ENCODE data around the gene SFXN5. TPM values are rescaled to one million over a fixed set of nuclear protein-coding genes. Genes with fewer than 3 reads are reported as not detected.

Gene SFXN5
- total and polyA plus RNA-seq, 2 of the 4 experiments (the other 2 are of a cell fraction): 8.6 to 17.0 TPM

DNA sequence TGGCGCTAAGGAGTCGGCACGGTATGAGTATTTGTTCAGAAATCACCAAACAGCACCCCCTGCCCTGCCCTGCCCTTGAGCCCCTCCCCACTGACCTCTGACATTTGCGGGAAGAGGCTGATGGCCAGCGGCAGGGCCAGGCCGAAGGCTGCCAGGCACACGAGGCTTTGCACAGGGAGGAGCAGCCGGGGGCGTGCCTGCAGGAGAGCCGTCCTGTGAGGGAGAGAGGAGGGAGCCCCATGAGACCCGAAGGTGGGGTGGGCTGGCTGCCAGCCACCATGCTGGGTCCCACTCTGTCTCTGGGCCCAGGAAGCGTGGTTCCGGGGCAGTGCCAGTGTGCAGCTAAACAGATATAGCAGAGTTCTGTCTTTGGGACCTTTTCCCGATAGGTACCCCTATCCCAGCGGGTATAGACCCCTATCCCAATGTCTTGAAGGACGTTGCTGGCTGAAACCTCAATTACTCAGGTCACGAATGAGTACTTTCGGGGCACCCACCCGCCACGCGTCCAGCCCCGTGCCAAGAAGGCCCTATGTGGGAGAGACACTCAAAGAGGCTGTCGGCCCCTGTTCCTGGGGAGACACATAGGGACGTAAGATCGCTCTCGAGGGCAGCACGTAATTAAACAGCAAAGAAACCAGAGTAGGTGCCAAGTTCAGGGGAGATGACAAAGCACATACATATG is 110.3 kb downstream of the SFXN5 start:
- H3K56ac ChIP-seq (ENCODE audit: extremely low read depth, insufficient read depth, low read length): no peak overlapping the region
- H3K4me1 ChIP-seq (ENCODE audit: control insufficient read depth, insufficient read depth, low read length): no peaks in the 10 kb centered on the region
- H4K20me1 ChIP-seq (ENCODE audit: insufficient read depth, low read length): no peaks in the 10 kb centered on the region
- no peak overlapping the region for H3K23ac ChIP-seq (ENCODE audit: low read depth, low read length)
- no peak overlapping the region for H3K14ac ChIP-seq (replicated peaks; ENCODE audit: low read depth, low read length)
- no peak overlapping the region for H2AK5ac ChIP-seq (ENCODE audit: low read depth, low read length)
- H4K5ac ChIP-seq (ENCODE audit: low read depth, low read length): no peak overlapping the region
- in situ Hi-C loops (cut with MboI; ENCODE audit: low sequenced_read_pairs): no loop called here
- no peaks in the 10 kb centered on the region for H3K79me1 ChIP-seq (ENCODE audit: low read depth in 1 of 2, low read length in 2 of 2)
- H3K18ac ChIP-seq (ENCODE audit: low read depth, low read length): no peak overlapping the region
- no peaks in the 10 kb centered on the region for H3K27me3 ChIP-seq (ENCODE audit: control insufficient read depth, insufficient read depth, low read length)
- no peak overlapping the region for H4K91ac ChIP-seq (ENCODE audit: insufficient read depth, low read depth, low read length)
- no peak overlapping the region for H2BK15ac ChIP-seq (ENCODE audit: low read depth, low read length)
- no peak overlapping the region for H3K9ac ChIP-seq (ENCODE audit: low read depth, low read length)
- no peak overlapping the region for H2AK9ac ChIP-seq (replicated peaks; ENCODE audit: low read depth, low read length, poor library complexity)
- H3K27ac ChIP-seq (ENCODE audit: insufficient read depth, low read length): no peak overlapping the region
- H3K4me2 ChIP-seq (ENCODE audit: low read depth, low read length): no peak overlapping the region
- DNase-seq: no peak
- no peak overlapping the region for H3K4me3 ChIP-seq (ENCODE audit: insufficient read depth, low read depth, low read length)
- no peak overlapping the region for H2AFZ ChIP-seq (replicated peaks; ENCODE audit: low read length, poor library complexity)
- WGBS, 2 experiments (ENCODE audit: extremely low coverage in 2 of 2, insufficient read length in 1 of 2): 98% methylated on average over 6 of the region's 27 CpGs; no CpG with 5 or more reads in 1 of the 2 experiments
- H2BK5ac ChIP-seq (ENCODE audit: low read depth, low read length, poor library complexity, severe bottlenecking): no peak overlapping the region
- ChIA-PET POLR2A (ENCODE audit: unreplicated experiment) (no interaction called here), CTCF (no interaction called here)
- no TSS peak for BruUV-seq (replicated peaks)
- dilution Hi-C loops (cut with HindIII; ENCODE audit: low sequenced_read_pairs, unreplicated experiment): no loop called here
- H3K36me3 ChIP-seq (ENCODE audit: control insufficient read depth, insufficient read depth, low read length): 0 out of 2 replicates have a peak, but pooled peaks cover 3% of the 10 kb centered on the region
- intact Hi-C loops (cut with micrococcal nuclease): no loop called here
- H4K8ac ChIP-seq (ENCODE audit: low read depth in 2 of 2, low read length in 2 of 2): no peak overlapping the region
- H2BK20ac ChIP-seq (ENCODE audit: low read depth, low read length): no peak overlapping the region
- no peak for ATAC-seq (ENCODE audit: low read depth)
- no peaks in the 10 kb centered on the region for H3K9me3 ChIP-seq (ENCODE audit: control insufficient read depth, insufficient read depth, low read length)
- no peak overlapping the region for H2BK120ac ChIP-seq (ENCODE audit: low read depth, low read length)
- peaks cover 4% of the 10 kb centered on the region; the same call in 1 of the 2 replicates for H3K9me1 ChIP-seq (ENCODE audit: insufficient read depth, low read length)
- TF ChIP-seq SMC3 (IDR thresholded peaks at IDR 0.05; ENCODE audit: low read depth, low read length) (no peak), CHD1 (IDR thresholded peaks at IDR 0.05; ENCODE audit: low read depth, low read length) (no peak), MXI1 (IDR thresholded peaks at IDR 0.05; ENCODE audit: borderline replicate concordance, low read depth, low read length) (no peak), RAD21 (IDR thresholded peaks at IDR 0.05; ENCODE audit: low read length) (no peak)
- no peak overlapping the region for H3K4ac ChIP-seq (ENCODE audit: low read depth, low read length)

Measured in IMR-90 (cell line).